AG09309 (cell line): ENCODE results near the gene JAKMIP2.

Source experiments
- DNase-seq: peaks from one replicate; pipeline ENCODE4 v3.0.0-alpha.2; 2010; ENCODE audit warnings: low read depth
- H3K4me3 ChIP-seq: 2 replicates; pipeline ENCODE4 v1.5.1; 2011; ENCODE audit warnings: mild to moderate bottlenecking, low read depth, low read length, moderate library complexity; ENCODE audit not compliant: control insufficient read depth
- TF ChIP-seq, protein P1 (sequence below): IDR thresholded peaks from 2 replicates; pipeline ENCODE4 v1.5.1; 2011; ENCODE audit warnings: mild to moderate bottlenecking, low read depth, low read length, inconsistent platforms; ENCODE audit not compliant: insufficient read depth, control insufficient read depth; ENCODE audit errors: missing control alignments

JAKMIP2 gene

DNA sequence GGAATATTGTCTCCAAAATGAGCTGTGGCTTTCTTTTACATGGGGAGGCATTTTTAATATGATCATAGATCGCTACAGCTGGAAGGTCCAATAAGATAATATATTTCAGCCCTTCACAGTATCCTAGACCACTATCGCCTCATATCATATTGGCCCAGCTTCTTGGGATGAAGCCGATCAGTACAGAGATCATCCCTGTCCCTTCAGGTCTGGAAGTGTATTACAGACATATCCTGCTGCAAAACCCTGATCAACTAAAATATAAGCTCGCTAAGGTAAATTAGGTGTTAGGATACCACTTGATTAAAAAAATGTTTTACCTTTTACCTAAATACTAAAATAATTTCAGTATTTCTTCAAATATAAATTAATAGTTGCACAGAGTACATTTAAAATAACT lies 41.7 kb downstream of the JAKMIP2 start:
- TF ChIP-seq, protein P1, sequence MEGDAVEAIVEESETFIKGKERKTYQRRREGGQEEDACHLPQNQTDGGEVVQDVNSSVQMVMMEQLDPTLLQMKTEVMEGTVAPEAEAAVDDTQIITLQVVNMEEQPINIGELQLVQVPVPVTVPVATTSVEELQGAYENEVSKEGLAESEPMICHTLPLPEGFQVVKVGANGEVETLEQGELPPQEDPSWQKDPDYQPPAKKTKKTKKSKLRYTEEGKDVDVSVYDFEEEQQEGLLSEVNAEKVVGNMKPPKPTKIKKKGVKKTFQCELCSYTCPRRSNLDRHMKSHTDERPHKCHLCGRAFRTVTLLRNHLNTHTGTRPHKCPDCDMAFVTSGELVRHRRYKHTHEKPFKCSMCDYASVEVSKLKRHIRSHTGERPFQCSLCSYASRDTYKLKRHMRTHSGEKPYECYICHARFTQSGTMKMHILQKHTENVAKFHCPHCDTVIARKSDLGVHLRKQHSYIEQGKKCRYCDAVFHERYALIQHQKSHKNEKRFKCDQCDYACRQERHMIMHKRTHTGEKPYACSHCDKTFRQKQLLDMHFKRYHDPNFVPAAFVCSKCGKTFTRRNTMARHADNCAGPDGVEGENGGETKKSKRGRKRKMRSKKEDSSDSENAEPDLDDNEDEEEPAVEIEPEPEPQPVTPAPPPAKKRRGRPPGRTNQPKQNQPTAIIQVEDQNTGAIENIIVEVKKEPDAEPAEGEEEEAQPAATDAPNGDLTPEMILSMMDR = no peak
- no peak for DNase-seq

DNA sequence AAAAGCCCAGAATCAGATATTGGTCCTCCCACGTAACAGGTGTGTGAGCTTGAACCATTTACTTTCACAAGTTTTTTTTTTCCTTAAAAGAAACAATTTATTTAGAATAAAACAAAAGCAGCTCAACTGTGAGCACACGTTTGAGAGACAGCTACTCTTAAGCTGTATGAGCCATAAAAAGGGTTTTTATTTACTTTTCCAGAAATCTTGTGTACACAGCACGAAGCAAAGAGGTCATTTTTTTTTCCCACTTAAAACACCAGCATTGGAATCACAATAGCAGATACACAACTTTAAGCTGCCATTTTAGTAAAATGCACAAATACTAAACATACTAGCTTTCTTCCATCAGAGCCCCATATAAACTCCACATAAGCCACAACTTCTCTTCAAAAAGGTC lies 44.6 kb downstream of the JAKMIP2 start:
- no peak for DNase-seq
- TF ChIP-seq, protein P1 = no peak

More for the DNA sequence above, 41.7 kb downstream of the JAKMIP2 start:
- H3K4me3 ChIP-seq = no peak overlapping the region

DNA sequence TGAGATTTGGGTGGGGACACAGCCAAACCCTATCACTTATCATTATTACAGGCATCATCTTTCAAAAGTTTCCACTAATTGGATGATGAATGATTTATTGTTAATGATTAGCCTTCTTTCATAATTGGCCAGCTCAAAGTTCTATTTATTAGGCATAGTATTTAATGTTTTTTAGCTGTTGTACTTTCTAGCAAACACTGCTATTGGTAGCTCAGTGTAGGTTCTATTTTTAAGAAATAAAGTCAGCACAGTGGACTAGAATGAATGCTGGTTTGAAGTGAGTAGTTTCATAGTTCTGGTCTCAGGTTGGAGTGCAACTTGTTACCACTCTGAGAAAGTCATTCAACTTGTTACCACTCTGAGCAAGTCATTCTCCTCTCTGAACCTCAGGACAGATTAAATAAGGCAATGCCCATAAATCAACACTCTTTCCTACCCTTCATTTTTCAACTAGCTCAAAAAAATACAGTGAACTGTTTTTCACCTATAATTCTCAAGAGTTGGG lies 46.9 kb downstream of the JAKMIP2 start:
- no peak for DNase-seq
- H3K4me3 ChIP-seq = no peak overlapping the region
- TF ChIP-seq, protein P1 = no peak

More for the DNA sequence above, 44.6 kb downstream of the JAKMIP2 start:
- H3K4me3 ChIP-seq = no peak overlapping the region

DNA sequence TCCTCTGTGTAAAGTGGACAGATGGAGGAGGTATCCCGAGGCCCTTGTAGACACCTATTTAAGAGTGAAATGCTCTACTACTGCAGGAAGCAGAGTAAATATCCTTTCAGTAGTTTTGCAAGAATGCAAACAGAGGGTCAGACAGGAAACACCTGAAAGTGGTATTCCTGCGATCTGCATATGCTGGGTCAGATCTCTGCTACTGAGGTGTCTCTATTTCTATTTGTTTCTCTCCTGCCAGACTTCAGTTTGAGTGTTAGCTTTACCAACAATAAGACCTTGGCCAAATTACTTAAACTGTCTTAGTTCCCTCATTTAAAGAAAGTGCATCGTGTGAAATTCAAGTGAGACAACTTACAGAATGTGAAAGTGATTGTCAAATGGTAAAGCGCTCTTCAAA lies 47.6 kb downstream of the JAKMIP2 start:
- DNase-seq = no peak
- TF ChIP-seq, protein P1 = no peak

DNA sequence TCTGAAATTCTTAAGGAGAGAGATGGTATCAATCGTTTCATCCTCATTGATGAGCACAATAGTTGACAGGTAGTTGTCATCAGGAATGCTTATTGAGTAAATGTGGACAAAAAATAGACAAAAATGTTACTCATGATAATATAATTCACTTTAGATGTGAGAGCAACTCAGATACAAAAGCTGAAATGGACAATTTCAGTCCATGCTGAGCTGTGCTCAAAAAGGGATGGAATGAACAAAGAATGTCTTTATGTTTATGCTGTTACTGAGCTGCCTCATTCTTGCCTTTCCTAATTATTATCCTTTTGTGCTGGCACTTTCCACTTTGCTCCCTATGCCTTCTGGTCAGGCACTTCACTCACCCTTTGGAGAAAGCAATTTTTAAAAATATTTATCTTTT lies 49.5 kb downstream of the JAKMIP2 start:
- DNase-seq = no peak
- H3K4me3 ChIP-seq = no peak overlapping the region
- TF ChIP-seq, protein P1 = no peak

More for the DNA sequence above, 47.6 kb downstream of the JAKMIP2 start:
- H3K4me3 ChIP-seq = no peak overlapping the region

DNA sequence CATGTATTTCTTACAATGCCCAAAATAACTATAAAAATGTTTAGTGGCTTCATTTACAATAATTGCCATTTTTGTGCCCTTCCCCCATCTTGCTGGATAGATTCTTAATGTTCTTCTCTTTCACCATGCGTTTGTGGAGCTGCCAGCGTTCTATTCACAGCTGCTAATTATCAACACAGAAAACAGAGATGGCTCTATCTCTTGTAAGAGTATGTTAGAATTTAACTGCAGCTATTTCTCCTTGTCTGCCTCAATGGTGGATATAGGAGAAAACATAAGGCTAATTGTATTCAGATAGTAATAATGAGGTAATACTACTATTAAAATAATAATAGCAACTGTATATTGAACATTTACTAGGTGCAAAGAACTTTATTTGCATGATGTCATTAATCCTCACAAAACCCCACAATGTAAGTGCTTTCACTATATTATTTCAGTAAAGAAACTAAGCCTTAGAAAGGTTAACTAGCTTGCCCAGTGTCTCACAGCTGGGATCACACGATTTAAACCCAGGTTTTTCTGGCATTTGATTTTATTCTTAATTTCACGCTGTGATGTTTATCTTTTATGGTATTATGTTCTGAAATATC lies 50.1 kb downstream of the JAKMIP2 start:
- TF ChIP-seq, protein P1 = no peak
- DNase-seq = no peak
- H3K4me3 ChIP-seq = no peak overlapping the region
